Stimulated activated CD4-positive, alpha-beta T cell treated with anti-CD3 and anti-CD28 coated beads, Interleukin-1b, Interleukin-23, amount 100 ng/mL, for 24 hours (primary cell): Measurements from ENCODE around the gene AKAP7.
A peak's percentile ranks its signal among the peaks of the same experiment; 100 is the strongest.
"Not testable (repeated sequence)": the region's sequence is repeated elsewhere in the genome, so short reads cannot be mapped to it uniquely, and the experiment has no call there.

Source experiments
- DNase-seq, 4 experiments: peaks; one replicate each; pipeline ENCODE4 v3.0.0-alpha.2; 2020; ENCODE audit warnings: low read depth in 4 of 4, low spot score in 1 of 4

AKAP7 gene

DNA sequence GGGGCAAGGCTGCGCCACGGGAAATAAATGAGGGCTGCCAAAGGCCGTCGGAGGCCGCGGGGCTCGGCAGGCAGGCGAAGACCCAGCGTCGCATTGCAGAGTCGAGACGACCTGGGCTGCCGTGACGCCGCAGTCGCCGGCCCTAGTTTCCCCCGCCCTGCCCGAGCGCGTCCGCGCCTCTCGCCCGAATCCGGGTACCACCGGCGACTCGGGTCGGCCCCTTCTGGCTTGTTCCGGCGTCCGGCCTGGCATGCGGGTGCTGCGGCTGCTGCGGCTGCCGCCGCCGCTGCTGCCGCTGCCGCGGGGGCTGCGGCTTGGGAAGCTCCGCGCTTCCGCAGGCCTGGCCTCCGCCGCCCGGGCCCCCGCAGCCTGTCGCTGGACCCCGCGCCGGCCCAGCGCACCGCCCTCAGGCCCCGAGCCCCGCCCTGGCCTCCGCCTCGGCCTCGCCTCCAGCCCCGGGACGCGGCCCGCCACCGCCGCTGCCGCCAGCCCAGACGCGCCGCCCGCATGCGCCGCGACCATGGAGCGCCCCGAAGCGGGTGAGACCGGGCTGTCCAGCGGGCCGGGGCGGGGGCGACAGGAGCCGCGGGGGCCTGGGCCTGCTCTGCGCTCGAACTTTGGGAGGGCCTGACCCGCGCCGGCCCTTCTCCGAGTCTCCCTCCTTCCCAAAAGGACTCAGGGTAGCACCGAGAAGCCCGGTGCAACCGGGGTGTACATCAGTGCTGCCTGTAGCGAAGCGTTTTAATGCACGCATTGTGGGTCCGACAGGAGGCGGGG is at the start of gene AKAP7:
AKAP7 (plus strand) TSS at position 224 of the 777 bp plus-strand sequence; CDS start at position 521, 297 bp downstream.
- peak; percentile 8 to 46 (median 24) for DNase-seq

DNA sequence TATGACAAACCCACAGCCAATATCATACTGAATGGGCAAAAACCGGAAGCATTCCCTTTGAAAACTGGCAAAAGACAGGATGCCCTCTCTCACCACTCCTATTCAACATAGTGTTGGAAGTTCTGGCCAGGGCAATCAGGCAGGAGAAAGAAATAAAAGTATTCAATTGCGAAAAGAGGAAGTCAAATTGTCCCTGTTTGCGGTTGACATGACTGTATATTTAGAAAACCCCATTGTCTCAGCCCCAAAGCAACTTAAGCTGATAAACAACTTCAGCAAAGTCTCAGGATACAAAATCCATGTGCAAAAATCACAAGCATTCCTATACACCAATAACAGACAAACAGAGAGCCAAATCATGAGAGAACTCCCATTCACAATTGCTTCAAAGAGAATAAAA is 44.9 kb upstream of the AKAP7 start:
- not testable (repeated sequence) for DNase-seq

DNA sequence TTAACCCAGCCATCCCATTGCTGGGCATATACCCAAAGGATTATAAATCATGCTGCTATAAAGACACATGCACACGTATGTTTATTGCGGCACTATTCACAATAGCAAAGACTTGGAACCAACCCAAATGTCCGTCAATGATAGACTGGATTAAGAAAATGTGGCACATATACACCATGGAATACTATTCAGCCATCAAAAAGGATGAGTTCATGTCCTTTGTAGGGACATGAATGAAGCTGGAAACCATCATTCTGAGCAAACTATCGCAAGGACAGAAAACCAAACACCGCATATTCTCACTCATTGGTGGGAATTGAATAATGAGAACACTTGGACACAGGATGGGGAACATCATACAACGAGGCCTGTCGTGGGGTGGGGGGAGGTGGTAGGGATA is 43.3 kb upstream of the AKAP7 start:
- not testable (repeated sequence) for DNase-seq

DNA sequence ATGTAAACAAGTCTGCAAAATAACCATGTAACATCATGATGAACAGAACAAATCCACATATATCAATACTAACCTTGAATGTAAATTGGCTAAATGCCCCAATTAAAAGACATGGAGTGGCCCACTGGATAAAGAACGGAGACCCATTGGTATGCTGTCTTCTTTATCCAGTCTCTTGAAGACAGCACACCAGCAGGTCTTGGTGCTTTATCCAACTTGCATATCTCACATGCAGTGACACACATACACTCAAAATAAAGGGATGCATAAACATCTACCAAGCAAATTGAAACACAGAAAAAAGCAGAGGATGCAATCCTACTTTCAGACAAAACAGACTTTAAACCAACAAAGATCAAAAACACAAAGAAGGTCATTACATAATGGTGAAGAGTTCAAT is 41.9 kb upstream of the AKAP7 start:
- no peak for DNase-seq

DNA sequence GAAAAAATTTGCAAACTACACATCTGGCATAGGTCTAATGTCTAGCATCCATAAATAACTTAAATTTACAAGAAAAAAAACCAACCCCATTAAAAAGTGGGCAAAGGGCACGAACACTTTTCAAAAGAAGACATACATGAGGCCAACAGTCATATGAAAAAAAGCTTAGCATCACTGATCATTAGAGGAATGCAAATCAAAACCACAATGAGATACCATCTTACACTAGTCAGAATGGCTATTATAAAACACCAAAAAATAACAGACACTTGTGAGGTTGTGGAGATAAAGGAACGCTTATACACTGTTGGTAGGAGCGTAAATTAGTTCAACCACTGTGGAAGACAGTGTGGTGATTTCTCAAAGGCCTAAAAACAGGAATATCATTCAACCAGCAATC is 38.5 kb upstream of the AKAP7 start:
- no peak for DNase-seq

DNA sequence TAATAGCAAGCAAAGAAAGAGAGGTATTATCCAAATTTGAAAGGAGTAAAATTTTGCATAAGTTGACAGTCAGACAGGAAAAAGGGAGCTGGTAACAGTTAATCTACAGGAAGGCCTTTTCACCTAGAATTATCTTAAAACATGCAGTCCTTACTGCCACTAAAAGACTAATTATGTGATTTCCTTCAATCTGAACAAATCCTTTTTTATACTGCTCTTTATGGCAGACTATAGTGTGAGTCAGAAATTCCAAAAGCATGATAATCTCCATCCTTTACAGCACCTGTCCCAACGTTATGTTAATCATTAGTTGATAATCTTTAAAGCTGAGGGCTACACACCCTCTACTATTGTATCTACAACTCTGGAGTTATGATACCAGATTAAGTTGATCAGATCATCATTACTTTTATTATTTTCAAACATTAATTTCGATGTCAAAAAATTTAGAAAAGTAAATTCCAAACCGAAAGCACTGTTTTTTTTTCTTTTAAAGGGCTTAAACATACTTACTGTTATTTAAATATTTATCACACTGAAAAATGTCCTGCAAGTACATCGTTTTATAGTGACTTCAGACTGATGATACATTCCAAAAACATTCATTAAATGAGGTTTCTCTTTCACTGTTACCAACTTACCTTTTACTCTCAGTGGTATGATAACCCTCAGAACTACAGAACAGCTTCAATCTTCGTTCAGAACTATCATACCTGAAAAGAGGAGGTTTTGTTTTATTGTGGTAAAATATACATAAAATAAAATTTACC is 33.2 kb upstream of the AKAP7 start:
- no peak for DNase-seq

DNA sequence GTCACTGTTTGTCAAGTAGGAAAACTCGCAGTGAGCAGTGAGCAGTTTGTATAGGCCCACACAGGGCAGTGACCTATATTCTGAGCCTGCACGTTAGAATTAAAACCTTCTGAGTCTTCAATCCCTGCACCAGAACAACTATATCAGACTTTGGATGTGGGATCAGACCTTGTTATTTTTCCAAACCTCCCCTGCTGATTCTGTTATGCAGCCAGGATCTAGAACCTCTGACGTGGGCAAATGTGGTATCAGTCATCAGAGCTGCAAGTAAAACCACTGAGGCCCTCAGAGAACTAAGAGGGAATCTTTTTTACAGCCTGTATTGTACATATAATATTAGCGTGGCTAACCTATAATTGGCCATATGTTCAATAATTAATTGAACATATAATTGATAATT is 32.0 kb upstream of the AKAP7 start:
- no peak for DNase-seq

DNA sequence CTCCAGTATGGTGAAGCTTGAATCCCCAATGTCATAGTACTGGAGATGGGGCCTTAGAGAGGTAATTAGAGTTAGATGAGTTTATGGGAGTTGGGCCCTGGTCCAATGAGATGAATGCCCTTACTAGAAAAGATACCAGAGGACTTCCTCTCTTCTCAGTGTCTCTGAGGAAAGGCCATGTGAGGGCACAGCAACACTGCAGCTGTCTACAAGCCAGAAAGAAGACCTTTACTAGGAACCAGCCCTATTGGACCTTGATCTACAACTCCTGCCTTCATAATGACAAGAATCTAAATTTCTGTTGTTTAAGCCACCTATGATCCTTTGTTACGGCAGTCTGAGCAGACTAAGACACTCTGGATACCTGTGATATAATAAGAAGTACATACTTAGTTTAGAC is 31.4 kb upstream of the AKAP7 start:
- DNase-seq = no peak

DNA sequence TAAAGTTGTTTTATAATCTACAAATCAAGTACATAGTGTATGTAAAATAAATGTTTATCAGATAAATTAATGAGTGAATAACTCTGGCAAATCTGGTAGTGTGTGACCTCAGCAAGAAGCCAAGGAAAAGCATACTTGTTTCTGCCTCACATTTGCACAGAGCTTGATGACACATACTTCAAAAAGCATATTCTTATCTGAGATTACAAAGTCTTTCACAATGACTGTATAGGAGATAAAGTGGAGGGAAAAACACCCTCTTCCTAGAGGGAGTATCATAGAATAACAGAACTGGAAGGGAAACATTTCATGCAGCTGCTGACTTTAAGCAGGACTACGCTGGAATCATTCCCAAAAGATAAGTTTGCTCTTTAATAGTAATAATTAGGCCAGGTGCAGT is 28.1 kb upstream of the AKAP7 start:
- no peak for DNase-seq

DNA sequence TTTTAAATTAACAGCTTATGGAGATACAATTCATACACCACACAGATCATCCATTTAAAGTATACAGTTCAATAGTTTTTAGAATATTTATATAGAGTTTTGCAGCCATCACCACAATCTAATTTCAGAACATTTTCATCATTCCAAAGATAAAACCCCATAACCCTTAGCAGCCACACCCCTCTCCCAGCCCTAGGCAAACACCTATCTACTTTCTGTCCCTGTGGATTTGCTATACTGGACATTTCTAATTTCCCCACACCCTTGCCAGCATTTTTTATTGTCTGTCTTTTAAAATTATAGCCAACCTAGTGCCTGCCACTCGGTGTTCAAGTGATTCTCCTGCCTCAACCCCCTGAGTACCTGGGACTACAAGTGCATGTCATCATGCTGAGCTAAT is 23.0 kb upstream of the AKAP7 start:
- DNase-seq = no peak

DNA sequence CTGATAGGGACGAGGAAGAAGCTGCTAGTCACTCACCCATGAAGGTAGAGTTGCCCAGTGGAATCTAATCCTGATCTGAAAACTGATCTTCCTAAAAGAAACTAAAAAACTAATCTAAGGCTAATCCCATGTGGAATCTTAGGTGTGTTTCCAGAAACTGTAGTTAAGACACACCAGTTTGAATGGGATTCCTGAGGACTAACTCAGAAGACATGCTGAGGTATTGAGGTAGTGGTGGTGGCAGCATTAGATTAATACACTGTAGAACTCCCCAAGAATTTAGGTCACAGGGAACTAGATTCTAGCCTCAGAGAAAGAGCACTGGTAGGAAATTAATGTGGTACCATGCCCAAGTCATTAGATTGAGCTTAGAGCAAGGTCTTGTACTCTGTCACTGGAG is 19.6 kb upstream of the AKAP7 start:
- DNase-seq = no peak

DNA sequence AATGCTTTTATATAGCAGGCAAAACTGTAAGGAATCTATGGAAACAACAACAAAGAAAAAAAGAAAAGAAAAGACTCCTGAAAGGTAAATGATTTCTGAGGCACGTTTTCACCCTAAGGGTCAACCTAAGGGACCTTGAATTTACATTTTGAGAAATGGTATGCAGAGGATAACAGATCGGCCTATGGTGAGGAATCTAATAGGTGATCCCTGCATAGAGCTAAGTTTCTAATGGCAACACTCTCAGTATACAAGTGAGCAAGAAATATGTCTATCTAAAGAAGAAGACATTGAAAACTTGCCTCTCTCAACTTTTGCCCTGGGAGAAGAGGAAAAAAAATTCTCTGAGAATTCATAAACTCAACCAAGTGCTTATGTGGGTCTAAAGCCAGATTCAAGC is 18.9 kb upstream of the AKAP7 start:
- DNase-seq = no peak

DNA sequence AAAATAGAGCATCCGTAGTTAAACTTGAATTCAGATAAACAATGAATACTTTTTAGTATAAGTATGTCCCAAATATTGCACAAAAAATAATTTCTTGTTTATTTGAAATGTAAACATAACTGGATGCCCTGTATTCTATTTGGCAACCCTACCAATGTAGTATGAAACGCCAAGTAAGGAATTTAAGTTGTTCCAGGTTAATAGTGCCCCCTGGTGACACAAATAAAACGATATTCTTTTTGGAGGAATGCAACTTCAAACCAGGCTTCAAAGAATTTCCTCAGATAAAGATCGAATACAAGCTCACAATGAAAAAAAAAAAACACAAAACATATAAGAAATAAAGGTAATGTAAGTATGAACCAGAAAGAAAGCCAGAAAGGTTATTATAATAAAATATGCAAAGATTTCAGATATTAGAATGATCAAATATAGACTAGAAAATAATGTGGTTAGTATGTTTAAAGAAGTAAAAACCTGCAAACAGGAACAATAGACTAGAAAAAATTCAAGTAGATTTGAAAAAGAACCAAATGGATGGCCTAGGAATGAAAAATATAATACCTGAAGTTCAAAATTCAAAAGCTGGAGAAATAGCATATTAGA is 18.4 kb upstream of the AKAP7 start:
- no peak for DNase-seq

DNA sequence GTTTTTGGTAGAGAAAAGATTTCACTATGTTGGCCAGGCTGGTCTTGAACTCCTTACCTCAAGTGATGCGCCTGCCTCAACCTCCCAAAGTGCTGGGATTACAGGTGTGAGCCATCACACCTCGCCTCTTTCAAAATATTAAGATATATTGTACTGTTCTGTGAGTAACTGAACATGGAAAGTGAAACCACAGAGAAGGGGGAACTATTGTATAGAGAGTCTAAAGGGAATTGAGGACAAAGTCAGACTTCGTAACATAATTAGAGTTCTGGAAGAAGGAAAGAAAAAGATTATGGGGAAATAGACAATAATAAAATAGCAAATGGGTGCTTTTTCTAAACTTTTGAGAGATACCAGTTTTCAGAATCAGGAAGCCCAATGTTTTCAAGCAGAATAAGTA is 17.4 kb upstream of the AKAP7 start:
- DNase-seq = no peak

DNA sequence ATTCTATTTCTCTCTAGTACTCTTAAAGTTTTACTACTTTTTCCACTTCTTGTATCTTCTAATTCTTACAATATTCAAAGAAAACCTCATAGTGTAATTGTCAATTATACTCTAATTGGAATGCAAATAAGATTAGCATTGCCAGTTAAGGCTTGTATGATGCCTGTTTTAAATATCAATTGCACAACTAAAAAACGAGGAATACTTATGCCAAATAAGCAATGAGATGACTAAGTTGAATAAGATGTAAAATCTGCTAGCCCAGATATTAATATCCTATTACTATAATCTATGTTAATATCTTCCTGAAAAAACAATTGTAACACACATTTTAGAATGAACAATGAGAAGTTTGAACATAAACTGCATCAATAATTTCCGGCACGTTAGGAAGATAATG is 13.3 kb upstream of the AKAP7 start:
- no peak for DNase-seq

DNA sequence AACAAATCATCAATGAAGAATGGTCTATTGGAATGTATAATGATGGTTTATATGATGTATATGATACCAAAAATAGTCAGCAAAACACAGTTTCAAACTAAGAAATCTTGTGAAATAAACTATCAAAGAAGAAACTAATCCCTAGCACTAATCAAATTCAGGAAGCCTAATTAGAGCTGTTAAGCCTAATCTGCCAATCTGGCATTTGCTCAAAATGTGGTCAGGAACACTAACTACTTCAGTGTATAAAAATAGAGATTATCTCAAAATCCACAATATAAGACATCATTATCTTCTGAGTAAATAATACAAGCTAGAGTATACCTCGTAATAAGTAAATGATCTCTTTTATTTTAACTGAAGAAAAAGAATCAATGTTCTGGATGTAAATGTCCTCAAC is 12.8 kb upstream of the AKAP7 start:
- no peak for DNase-seq

DNA sequence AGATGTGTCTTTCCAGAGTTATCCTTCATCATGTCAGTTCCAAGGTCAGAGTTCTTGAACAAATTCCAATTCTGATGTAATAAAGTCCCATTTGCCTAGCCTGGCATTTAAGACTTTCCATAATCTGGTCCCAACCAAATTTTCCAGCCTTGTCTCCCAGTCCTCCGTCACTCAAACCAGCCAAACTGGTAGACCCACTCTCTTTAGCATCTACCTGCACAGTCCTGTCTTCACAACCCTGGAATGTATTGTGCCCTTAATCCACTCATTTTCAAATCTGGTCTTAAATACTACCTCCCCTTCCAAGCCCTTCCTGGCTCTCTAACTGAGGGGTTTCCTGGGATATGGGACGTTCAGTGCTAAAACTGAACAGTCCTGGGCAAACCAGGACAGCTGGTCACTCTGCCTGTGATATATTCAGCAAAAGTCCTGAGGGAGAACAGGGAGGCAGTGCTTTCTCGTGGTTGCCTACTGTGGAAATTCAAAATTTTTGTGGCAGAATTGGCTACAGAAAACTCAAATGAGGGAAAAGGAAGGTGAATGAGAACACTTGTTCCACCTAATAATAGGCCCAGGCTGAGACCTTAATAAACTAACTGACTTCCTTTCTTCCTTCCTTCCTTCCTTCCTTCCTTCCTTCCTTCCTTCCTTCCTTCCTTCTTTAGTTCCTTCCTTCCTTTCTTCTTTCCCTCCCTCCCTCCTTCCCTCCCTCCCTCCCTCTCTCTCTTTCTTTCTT is 10.8 kb upstream of the AKAP7 start:
- DNase-seq = no peak

DNA sequence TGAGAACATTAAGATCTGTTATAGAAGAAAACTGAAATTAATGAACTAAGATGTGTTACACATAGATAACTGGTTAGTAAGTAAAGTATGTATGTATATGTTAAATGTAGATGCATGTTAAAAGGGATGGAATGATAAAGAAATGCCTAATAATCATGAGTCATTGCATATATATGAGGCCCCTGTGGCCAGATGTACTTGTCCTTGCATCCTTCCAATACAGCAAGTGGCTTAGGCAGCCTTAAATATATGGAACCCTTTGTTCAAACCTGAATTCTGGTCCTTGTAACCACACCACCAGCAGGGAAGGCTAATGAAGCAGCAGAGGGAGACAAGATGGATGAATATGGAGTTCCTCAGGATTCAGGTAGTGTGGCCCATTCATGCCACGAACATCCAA is 9.8 kb upstream of the AKAP7 start:
- DNase-seq = no peak

DNA sequence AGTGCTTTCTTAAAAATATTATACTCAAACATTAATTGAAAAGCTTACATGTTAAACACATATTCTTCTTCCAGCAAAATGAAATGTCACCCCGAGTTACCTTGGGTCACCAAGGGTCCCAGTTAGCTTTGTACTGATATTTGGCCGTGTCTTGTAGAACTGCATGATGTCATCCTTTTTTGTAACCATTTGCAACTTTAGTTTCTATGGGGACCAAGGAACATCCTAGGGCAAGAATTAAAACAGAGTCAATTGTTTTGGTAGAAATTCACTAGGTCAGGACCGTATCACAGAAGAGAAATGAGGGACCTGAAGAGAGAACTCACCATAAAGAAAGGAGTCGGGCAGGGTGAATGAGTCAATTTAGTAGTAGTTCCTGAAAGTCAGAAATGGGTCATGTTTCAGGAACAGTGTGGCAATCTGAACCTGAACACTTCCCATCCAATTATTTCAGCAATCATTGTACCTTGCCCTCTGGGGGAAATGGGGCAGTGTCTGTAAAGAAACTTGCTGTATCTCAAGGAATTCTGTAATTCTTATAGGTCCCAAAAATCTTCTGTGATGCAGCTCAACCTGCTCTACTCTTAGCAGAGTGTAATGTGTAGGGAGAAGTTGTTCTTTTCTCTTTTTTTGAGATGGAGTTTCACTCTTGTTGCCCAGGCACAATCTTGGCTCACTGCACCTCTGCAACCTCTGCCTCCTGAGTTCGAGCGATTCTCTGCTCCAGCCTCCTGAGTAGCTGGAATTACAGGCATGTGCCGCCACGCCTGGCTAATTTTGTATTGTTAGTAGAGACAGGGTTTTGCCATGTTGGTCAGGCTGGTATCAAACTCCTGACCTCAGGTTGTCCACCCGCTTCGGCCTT is 5.3 kb upstream of the AKAP7 start:
- no peak for DNase-seq

DNA sequence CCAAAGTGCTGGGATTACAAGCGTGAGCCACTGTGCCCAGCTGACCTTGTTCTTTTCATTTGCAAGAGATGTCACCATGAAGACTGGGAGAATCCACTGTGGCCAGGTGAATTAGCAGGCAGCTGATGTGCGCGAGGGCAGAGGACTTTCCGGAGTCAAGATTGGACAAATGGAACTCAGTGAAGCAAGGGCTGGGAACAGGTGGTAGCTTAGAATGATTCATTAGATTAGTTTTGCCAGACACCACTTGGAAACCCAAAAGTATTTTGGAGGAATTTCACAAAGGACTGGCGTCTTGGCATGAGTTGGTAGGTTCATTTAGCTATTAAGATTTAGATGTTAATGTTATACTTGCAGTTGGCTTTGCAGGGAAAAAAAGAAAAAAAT is 4.7 kb upstream of the AKAP7 start:
- DNase-seq = no peak

DNA sequence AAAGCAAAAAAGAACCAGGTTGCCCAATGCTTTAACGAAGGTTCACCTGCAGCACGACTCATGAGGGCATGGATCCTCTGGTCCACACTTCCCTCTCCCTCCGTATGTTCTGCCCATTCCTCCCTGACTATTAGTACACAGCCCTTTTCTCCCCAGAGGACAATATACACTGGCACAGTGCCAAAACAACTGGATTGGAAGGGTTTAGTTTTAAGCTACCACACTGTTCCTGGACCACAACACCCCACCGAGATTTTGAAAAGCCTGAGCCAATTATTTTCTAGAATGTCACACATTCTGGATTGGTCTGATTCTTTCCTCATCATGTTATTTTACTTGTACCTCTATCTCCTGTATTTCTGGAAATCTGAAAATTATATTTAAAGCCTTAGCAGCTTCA is 2.9 kb upstream of the AKAP7 start:
- no peak for DNase-seq
